GM11168 (cell line): ENCODE measurements around the gene SMIM22.
"Not testable (repeated sequence)": the region's sequence is repeated elsewhere in the genome, so short reads cannot be mapped to it uniquely, and the experiment has no call there.

ENCODE experiments used
- in situ Hi-C: fragments of 300-500 bp; cut with MboI; formaldehyde crosslinking; loops from one replicate; pipeline ENCODE4 v1.12.0; 2022; ENCODE audit warnings: low sequenced_read_pairs; ENCODE audit not compliant: unreplicated experiment

Gene SMIM22

DNA sequence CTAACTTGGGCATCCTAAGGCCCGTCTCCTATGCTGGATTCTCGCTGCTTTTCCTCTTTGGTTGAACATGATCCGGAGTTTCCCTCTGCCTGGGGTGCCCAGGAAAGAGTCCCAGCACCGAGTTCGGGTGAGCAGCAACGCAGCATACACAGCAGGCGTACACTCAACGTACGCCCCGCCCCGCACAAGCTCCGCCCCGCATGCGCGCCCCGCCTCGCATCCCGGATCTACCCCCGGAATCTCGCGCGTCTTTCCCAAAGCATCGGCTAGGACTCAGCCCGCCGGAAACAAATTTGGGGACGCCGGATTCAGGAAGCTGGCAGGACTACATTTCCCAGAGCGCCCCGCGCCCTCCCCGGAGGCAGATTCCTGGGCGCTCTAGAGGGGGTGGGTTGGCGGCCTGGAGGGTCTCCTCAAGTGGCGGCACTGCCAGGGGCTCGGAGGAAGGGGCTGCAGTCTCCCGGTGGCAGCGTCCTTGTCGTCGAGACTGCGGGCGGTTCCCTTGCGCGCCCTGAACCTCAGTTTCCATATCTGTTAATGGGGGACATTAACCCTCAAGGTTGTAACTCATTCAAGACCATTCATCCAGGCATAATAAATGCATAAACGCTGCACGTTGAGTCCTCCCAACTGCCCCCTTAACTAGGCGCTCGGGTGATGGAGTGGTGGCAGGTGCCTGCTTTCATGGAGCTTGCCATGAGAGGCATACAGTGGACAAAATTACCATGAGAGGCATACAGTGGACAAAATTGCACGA, 26.4 kb upstream of the SMIM22 start:
- in situ Hi-C loops: no loop called here

DNA sequence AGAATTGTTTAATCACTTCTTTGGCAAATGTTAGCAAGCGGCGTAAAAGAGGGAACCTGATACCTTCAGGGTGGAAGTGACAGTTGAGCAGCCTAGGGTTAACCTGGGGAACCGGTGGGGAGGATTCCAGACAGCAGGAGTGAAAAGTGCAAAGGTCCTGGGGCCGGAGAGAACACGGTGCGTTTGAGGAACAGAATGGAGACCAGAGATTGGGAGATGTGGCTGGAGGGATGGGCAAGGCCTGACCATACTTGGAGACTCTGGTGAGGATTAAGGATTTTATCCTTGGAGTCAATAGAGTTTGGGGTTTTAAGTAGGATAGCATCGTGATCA, 25.9 kb upstream of the SMIM22 start:
- in situ Hi-C loops: no loop called here

GRCh38 chr16:4771646-4772045, 23.5 kb upstream of the SMIM22 start:
- in situ Hi-C loops: no loop called here

GRCh38 chr16:4772351-4772750, 22.8 kb upstream of the SMIM22 start:
- in situ Hi-C loops: no loop called here

GRCh38 chr16:4775005-4775404, 20.2 kb upstream of the SMIM22 start:
- in situ Hi-C loops: no loop called here

DNA sequence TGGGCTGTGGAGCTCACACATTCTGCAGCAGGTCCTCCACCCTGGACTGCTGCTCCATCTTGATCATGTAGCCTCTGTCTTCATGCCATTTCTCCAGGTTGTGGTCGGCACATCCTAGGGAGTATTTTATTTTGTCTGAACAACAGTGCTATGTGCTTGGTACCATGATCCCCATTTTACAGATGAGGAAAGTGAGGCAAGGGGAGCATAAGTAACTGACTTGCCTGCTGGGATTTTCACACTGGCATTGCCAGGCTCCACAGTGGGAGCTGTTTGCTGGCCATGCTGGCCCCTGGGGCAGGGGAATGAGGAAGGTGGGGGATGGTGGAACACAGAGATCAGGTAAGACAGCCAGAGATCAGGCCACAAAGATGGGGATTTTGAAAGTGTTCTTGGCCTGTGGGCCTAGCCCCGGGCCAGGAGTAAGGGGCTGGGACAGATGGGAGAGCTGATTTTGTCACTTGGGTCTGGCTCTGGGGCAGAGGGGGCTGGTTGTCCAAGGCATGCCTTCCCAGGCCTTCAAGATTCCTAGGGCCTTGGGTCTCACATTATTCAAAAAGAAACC, 18.9 kb upstream of the SMIM22 start:
- in situ Hi-C loops: no loop called here

DNA sequence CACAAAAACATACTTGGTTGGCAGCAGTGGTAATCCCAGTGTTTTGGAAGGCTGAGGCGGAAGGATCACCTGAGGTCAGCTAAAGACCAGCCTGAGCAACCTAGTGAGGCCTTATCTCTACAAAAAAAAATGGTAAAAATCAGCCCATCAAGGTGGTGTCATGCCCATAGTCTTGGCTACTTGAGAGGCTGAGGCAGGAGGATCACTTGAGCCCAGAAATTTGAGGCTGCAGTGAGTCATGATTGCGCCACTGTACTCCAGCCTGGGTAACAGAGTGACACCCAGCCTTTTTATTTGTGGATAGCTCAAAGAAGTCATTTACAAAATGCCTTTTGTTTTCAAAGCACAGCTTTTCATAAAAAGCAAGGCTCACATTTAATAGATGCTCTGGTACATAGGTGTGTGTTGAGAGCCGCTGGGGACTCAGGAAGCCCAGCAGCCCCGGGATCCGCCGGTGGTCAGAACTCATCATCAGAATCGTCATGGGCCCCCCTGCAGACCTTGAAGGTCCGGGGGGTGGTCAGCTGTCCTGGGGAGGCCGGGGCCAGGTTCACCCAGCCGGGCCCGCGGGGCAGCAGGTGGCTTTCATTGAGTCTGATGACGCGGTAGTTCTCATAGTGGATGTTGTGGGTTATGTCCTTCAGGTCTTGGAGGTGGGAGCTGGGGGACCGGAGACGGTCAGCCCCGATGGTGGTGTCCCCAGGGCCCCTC, 17.7 kb upstream of the SMIM22 start:
- in situ Hi-C loops: no loop called here

DNA sequence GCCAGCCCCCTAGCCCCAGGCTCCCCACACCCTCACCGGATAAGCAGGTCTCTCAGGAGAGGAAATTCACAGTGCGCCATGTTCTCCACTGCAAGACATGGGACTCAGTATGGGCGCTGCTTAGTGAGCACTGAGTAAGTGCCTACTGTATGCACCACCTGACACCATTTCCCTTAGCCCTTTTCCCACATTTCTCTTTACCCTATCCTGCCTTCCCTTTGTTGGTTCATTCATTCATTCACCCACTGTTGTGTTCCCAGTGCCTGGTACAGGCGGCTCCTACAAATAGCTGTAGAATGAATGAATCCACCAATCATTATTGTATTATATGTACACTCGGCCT, 17.1 kb upstream of the SMIM22 start:
- in situ Hi-C loops: no loop called here

- in situ Hi-C loops: no loop called here
These were observed 14.9 kb upstream of the SMIM22 start for GRCh38 chr16:4780235-4780634.

- in situ Hi-C loops: no loop called here
These were observed 11.8 kb upstream of the SMIM22 start for GRCh38 chr16:4783251-4783950.

GRCh38 chr16:4783951-4784336, 11.2 kb upstream of the SMIM22 start:
- in situ Hi-C loops: no loop called here

- in situ Hi-C loops: not testable (repeated sequence)
These were observed 10.7 kb upstream of the SMIM22 start for GRCh38 chr16:4784444-4784987.

DNA sequence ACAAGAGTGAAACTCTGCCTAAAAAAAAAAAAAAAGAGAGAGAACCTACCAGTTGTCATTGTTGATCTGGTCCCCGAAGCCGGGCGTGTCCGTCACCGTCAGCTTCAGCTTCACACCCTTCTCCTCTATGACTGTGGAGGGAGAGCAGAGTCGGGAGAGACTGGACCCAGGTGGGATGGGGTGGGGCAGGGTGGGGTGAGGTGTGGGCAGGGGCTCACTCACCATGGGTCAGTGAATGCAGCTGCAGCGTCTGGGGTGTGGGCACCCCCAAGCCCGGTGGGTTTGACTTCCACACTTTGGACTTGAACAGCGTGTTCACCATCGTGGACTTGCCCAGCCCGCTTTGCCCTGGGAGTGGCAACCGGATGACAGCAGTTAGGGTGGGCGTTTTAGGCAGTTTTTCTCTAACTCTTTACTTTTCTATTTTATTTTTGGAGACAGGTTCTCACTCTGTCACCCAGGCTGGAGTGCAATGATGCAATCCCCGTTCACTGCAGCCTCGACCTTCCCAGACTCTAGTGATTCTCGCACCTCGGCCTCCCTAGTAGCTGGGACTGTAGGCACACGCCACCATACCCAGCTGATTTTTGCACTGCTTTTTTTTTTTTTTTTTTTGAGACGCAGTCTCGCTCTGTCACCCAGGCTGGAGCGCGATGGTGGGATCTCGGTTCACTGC, 9.3 kb upstream of the SMIM22 start:
- in situ Hi-C loops: no loop called here

- in situ Hi-C loops: no loop called here
These were observed 8.1 kb upstream of the SMIM22 start for GRCh38 chr16:4787068-4787467.

- in situ Hi-C loops: no loop called here
These were observed 7.3 kb upstream of the SMIM22 start, which contains the start of gene SEPTIN12 for GRCh38 chr16:4787627-4788482. SEPTIN12 (minus strand) TSS chr16:4788345; CDS start chr16:4787645, 700 bp downstream.

GRCh38 chr16:4788489-4788889, 6.7 kb upstream of the SMIM22 start:
- in situ Hi-C loops: no loop called here

DNA sequence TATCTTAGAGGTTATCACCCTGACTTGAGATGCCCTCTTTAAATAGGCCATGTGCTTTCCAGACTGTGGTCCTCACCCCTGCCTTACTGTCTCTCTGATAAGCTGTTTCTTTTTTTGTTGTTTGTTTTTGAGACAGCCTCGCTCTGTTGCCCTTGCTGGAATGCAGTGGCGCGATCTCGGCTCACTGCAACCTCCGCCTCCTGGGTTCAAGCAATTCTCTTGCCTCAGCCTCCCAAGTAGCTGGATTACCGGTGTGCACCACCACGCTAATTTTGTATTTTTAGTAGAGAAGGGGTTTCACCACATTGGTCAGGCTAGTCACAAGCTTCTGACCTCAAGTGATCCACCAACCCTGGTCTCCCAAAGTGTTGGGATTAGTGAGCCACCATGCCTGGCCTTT, 6.3 kb upstream of the SMIM22 start:
- in situ Hi-C loops: no loop called here

GRCh38 chr16:4790261-4790660, 4.9 kb upstream of the SMIM22 start:
- in situ Hi-C loops: no loop called here

- in situ Hi-C loops: no loop called here
These were observed 4.3 kb upstream of the SMIM22 start for GRCh38 chr16:4790871-4791270.
